Retina (tissue), 1 donor: Measurements from ENCODE around the gene CHCHD3.

Source experiments
- DNase-seq: peaks from one replicate; pipeline ENCODE4 v3.0.0-alpha.2; 2016

The CHCHD3 gene

GRCh38 chr7:133076142-133076541, 5.7 kb downstream of the CHCHD3 start:
- DNase-seq, result no peak

GRCh38 chr7:133071506-133071905, 10.4 kb downstream of the CHCHD3 start:
- DNase-seq, result no peak

- no peak for DNase-seq
Measured at GRCh38 chr7:133070562-133070961, 11.3 kb downstream of the CHCHD3 start.

GRCh38 chr7:133065301-133065700, 16.6 kb downstream of the CHCHD3 start:
- DNase-seq, result no peak

GRCh38 chr7:133064082-133064820, 17.6 kb downstream of the CHCHD3 start:
- DNase-seq, result no peak

DNA sequence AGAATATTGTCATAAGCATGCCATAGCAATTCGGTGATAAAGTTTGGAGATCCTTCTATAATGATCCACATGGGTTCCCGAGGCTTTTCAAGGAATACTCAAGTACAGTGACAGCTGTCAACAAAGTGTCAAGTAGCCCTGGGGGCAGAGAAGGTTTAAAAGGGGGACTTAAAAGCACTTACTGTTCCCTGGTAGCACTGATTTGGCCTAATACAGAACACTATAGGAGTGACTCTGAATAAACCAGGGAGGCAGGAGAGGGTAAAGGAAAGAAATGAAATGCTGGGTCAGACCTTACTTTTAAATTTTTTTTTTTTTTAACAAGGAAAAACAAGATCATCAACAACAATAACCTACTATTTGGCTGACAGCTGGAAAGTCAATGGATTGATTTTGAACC, 20.1 kb downstream of the CHCHD3 start:
- no peak for DNase-seq

GRCh38 chr7:133061357-133061756, 20.5 kb downstream of the CHCHD3 start:
- DNase-seq, result no peak

DNA sequence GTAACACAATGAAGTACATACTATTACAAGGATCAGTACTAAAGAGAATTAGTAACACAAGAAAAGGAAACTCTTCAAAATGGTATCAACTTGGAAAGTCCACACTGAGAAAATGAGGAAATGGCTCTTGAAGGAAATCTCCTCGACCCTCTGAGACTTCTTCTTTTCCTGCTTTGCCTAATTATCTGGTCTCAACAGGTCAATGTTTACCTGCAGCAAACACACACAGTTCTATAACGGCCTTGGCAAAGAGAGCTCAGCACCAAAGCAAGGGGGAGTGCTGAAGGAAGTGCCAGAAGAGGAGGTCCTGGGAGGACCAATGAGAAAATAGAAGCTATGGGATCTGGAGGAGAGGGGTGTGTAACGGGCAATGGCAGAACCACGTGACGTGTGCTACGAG, 21.9 kb downstream of the CHCHD3 start:
- no peak for DNase-seq

- no peak for DNase-seq
Measured at GRCh38 chr7:133059263-133059662, 22.6 kb downstream of the CHCHD3 start.

GRCh38 chr7:133056370-133057238, 25.3 kb downstream of the CHCHD3 start:
- no peak for DNase-seq

DNA sequence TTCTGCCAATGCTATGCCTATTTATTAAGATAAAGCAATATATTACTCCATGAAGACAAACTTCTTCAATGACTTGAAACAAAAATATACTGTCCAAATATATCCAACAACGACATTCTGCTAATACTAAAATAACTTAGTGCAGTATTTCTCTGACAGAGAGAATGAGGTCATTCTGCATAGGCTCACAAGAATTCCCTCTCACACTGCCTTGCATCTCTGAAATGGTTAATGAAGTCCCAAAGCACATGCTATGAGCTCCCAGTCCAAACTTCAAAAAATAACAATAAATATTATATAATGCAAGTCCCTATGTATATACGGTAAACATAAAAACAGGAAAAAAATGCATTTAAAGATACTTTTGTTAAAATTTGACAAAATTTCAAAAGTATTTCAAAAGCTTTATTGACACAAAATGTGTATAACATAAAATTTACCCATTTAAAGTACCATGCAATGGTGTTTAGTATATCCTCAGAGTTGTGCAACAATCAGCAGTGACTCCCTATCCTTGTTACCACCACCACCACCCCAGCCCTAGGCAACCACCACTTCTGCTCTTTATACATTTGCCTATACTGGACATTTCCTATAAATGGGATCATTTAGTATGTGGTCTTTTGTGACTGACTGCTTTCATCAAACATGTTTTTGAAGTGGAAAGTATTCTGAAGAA, 27.6 kb downstream of the CHCHD3 start:
- no peak for DNase-seq

DNA sequence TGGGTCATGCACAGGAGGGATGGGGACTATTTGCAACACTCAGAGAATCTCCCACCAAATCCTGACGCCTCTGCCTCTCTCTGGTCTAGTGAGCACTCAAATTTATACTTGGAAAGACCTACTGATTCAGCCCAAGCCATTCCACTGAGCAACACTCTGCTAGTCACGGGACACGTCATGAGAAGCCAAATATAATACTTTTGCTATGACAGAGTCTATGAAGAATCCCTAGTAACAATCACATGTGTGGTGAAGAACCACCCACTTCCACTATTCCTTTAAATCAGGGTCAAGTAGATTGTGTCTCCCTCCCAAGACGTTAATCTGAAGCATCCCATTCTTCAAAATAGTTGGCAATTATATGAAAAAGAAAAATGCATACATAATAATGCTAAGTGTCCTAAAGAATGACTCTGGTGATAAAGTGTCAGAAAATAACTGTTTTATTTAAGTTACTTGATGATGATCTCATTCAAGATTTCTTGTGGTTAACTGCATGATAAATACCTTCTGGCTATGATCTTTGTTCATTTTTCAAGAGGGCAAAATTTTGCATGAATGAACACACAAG, 28.5 kb downstream of the CHCHD3 start:
- DNase-seq, result no peak

DNA sequence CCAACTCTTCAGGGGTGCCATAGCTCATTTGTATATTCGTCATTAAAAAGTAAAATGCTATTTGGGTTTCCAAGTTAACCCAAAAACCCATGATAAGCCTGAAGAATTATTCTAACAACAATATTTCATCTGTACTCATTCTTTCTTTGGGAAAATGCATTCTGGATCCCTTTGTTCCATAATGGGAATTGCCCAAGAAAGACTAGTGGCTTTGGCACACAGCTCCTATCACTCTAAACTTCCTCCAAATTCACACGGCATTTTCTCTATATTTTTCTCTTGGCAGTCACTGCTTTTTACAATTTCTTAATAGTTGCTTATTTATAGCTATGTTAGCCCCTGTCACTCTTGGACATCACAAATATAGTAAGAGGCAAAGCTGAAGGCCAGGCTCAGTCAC, 29.1 kb downstream of the CHCHD3 start:
- no peak for DNase-seq

DNA sequence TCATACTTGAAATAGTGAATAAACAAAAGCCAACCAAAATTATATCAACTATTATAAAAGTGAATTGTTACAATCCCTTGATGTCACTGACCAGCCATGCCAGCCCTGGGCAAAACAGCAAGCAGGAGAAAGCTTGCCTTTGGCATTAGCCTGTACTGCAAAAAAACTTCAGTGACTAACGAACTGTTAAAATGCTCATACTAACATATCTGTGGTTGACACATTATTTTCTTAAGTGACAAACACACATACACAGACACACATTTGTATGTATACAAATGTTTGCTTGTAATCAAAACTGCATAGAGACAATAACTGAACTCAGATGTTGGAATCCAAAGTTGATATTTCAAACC, 29.5 kb downstream of the CHCHD3 start:
- DNase-seq, result no peak

GRCh38 chr7:133051719-133052400, 30.0 kb downstream of the CHCHD3 start:
- no peak for DNase-seq

- DNase-seq, result no peak
Measured at GRCh38 chr7:133051066-133051465, 30.8 kb downstream of the CHCHD3 start.

GRCh38 chr7:133050200-133050995, 31.5 kb downstream of the CHCHD3 start:
- DNase-seq, result no peak

- no peak for DNase-seq
Measured at GRCh38 chr7:133048589-133048988, 33.3 kb downstream of the CHCHD3 start.

- no peak for DNase-seq
Measured at GRCh38 chr7:133047321-133047720, 34.6 kb downstream of the CHCHD3 start.

DNA sequence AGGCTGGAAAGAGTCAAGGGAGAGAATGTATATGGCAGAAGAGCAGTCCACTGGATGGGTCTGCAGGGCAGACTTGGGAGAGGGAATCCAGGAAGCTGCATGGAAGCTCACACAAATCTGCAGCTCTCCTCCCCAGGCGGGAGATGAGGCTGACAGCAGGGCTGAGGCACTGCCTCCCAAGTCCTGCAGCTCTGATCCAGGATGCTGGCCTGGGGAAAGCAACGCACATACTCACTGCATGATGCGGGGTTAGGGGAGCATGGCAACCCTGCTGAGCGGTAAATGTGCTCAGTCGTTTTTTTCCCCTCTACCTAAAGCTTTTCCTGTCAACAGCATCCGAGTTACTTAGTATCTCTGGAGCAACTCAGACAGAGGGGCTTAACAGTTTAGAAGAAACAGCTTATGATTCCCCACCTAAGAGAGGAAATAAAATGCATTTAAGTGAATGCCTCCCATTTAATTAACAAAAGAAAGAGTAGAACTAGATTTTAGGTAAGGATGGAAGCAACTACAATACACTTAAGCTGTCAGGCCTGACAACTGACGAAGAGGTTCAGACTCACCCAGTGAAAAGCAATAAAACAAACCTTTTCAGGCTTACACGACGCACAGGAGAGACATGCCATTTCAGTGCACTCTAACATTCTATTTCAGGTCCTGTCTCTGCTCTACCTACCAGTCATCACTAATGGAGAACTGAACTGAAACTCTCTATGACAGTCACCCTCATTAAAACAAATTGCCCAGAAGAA, 37.0 kb downstream of the CHCHD3 start:
- no peak for DNase-seq

DNA sequence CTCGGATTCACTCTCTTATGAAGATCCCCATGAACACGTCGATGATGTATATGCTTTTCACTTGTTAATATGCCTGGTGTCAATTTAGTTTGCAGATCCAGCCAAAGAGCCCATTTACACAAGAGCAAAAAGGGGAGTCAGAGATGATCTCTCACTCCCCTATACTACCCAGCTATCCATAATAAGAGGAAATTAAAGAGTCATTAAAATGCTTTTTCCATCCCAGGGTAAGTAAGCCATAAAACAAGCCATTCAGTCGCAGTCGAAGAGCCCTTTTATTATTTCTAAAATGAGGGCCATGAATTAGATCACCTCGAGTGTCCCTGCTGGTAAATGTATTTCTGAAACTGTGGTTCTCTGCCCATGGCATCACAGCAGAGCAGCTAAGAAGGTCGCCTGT, 41.2 kb downstream of the CHCHD3 start:
- DNase-seq, result no peak
